ENCODE results near the gene C1RL. TPM values are rescaled to one million over a fixed set of nuclear protein-coding genes. Genes with fewer than 3 reads are reported as not detected.

The C1RL gene
- total and polyA plus RNA-seq, 2 donors from 2014 or later: 25.2 to 147 TPM

DNA sequence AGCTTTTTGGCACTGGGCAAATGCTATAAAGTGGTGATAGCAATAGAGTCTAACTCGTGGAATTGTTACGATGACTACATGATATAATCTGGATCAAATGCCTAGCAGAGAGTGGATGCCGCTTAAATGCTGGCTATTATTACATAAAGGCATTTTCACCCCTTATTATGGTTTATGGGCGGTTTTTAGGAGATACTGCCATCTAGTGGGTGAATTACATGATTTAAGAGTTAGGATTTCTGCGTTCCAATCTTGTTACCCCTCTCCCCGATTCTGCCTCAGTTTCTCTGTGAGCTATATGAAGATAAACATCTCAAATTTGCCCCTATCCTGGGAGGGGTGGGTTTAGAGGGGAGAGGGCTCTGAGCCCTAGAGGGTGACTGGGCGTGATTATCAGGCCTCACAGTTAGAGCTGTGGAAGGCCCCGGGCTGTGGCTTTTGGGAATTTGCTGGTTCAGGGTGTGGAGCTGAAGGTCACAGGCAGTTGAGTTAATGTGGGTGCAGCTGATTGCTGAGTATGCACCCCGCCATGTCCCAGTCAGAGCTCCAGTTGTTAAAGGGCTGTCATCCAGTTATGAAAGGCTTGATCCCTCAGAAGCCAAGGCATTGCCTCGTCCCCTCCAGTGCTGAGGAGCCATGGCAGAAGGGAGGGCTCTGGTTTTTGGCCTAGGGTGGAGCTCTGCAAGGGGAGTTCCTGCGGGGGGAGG lies 35.6 kb upstream of the C1RL start:
- no peaks in the 10 kb centered on the region for H3K4me1 ChIP-seq (ENCODE audit: control insufficient read depth in 2 of 3, insufficient read depth in 2 of 3, low read depth in 1 of 3, low read length in 3 of 3)
- no peak overlapping the region for H3K4me3 ChIP-seq (ENCODE audit: low read length in 3 of 3)
- TF ChIP-seq, protein P1, sequence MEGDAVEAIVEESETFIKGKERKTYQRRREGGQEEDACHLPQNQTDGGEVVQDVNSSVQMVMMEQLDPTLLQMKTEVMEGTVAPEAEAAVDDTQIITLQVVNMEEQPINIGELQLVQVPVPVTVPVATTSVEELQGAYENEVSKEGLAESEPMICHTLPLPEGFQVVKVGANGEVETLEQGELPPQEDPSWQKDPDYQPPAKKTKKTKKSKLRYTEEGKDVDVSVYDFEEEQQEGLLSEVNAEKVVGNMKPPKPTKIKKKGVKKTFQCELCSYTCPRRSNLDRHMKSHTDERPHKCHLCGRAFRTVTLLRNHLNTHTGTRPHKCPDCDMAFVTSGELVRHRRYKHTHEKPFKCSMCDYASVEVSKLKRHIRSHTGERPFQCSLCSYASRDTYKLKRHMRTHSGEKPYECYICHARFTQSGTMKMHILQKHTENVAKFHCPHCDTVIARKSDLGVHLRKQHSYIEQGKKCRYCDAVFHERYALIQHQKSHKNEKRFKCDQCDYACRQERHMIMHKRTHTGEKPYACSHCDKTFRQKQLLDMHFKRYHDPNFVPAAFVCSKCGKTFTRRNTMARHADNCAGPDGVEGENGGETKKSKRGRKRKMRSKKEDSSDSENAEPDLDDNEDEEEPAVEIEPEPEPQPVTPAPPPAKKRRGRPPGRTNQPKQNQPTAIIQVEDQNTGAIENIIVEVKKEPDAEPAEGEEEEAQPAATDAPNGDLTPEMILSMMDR (IDR thresholded peaks at IDR 0.05; ENCODE audit: borderline replicate concordance, extremely low read depth, insufficient read depth): peak; percentile 36
- no peak overlapping the region for H3K9ac ChIP-seq (ENCODE audit: low read length in 3 of 3)
- H3K36me3 ChIP-seq (ENCODE audit: control insufficient read depth in 2 of 3, insufficient read depth in 3 of 3, low read length in 3 of 3): peaks cover 3 to 39% (median 13%) of the 10 kb centered on the region in 3 donors
- intact Hi-C loops (cut with DNase I): no loop called here
- no peaks in the 10 kb centered on the region for H3K27me3 ChIP-seq (ENCODE audit: control insufficient read depth, insufficient read depth, low read length)
- no peak for FAIRE-seq
- DNase-seq: peak in 3 of 5 donors; percentile 26 to 49 (median 27)
- H3K9me3 ChIP-seq (ENCODE audit: control insufficient read depth in 2 of 3, insufficient read depth in 1 of 3, low read length in 3 of 3): no peaks in the 10 kb centered on the region
- no peak overlapping the region for H3K27ac ChIP-seq (ENCODE audit: low read depth in 2 of 2, low read length in 2 of 2)

DNA sequence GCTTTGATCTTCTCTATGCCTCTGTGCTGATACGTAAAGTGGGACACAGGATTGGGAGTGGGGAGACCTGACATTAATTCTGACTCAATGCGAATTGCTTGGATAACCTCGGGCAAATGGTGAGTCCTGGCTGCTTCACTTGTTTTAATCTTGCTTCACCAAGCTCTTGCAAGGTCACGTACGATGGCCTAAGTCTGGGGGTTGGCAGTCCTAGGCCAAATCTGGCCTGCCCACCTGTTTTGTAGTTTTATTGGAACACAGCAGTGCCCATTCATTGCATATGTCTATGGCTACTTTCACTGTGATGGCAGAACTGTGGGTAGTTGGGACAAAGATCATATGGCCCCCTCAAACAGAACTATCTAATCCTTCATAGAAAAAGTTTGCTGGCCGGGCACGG lies 34.5 kb upstream of the C1RL start:
- DNase-seq (no peak), FAIRE-seq (no peak)
- Histone ChIP-seq H3K27me3 (ENCODE audit: control insufficient read depth, insufficient read depth, low read length) (no peaks in the 10 kb centered on the region), H3K4me1 (ENCODE audit: control insufficient read depth in 2 of 3, insufficient read depth in 2 of 3, low read depth in 1 of 3, low read length in 3 of 3) (no peaks in the 10 kb centered on the region), H3K27ac (ENCODE audit: low read depth in 2 of 2, low read length in 2 of 2) (no peak overlapping the region), H3K4me3 (ENCODE audit: low read length in 3 of 3) (no peak overlapping the region), H3K36me3 (ENCODE audit: control insufficient read depth in 2 of 3, insufficient read depth in 3 of 3, low read length in 3 of 3) (peaks cover 3 to 31% (median 3%) of the 10 kb centered on the region in 3 donors), H3K9me3 (ENCODE audit: control insufficient read depth in 2 of 3, insufficient read depth in 1 of 3, low read length in 3 of 3) (no peaks in the 10 kb centered on the region), H3K9ac (ENCODE audit: low read length in 3 of 3) (no peak overlapping the region)
- TF ChIP-seq, protein P1 (IDR thresholded peaks at IDR 0.05; ENCODE audit: borderline replicate concordance, extremely low read depth, insufficient read depth): no peak
- intact Hi-C loops (cut with DNase I): no loop called here

DNA sequence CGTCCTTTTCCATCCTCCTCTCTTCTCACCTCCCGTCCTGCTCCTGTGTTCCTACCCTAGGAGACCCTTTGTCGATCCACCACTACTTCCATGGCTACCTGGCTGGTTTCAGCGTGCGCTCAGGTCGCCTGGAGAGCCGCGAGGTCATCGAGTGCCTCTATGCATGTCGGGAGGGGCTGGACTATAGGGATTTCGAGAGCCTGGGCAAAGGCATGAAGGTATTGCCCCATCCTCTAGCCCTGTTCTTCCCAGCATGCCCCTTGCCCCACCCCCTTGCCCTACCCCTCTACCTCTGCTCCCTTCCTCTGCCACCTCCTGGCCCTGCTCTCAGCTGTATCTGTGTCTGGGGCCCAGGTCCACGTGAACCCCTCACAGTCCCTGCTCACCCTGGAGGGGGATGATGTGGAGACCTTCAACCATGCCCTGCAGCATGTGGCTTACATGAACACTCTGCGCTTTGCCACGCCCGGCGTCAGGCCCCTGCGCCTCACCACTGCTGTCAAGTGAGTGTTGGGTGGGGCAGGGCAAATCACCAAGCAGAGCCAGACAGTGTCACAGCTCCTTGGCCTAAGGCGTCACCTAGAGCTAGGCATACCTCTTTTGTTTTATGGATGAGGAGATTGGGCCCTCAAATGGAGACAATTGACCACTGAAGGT lies 33.9 kb upstream of the C1RL start:
- Histone ChIP-seq H3K36me3 (ENCODE audit: control insufficient read depth in 2 of 3, insufficient read depth in 3 of 3, low read length in 3 of 3) (peaks cover 0 to 31% (median 3%) of the 10 kb centered on the region in 3 donors), H3K4me3 (ENCODE audit: low read length in 3 of 3) (no peak overlapping the region), H3K4me1 (ENCODE audit: control insufficient read depth in 2 of 3, insufficient read depth in 2 of 3, low read depth in 1 of 3, low read length in 3 of 3) (no peaks in the 10 kb centered on the region), H3K27ac (ENCODE audit: low read depth in 2 of 2, low read length in 2 of 2) (no peak overlapping the region), H3K27me3 (ENCODE audit: control insufficient read depth, insufficient read depth, low read length) (no peaks in the 10 kb centered on the region), H3K9ac (ENCODE audit: low read length in 3 of 3) (no peak overlapping the region), H3K9me3 (ENCODE audit: control insufficient read depth in 2 of 3, insufficient read depth in 1 of 3, low read length in 3 of 3) (no peaks in the 10 kb centered on the region)
- intact Hi-C loops (cut with DNase I): no loop called here
- peak in 1 of 5 donors; percentile 31 for DNase-seq
- TF ChIP-seq, protein P1 (IDR thresholded peaks at IDR 0.05; ENCODE audit: borderline replicate concordance, extremely low read depth, insufficient read depth): no peak
- FAIRE-seq: no peak

All from kidney (tissue), 14 donors.